NCI-H2107 (cell line): Measurements from ENCODE around the gene HBQ1.
"Not testable (repeated sequence)": the region's sequence is repeated elsewhere in the genome, so short reads cannot be mapped to it uniquely, and the experiment has no call there.

Experiments
- DNase-seq: peaks from one replicate; lab custom pipeline; 2025; lab: John Stamatoyannopoulos, UW

The HBQ1 gene

GRCh38 chr16:176477-177382, 3.5 kb upstream of the HBQ1 start, which contains the start of gene HBA1:
HBA1 (plus strand) TSS chr16:176680; CDS start chr16:176717, 37 bp downstream.
- DNase-seq = not testable (repeated sequence)

GRCh38 chr16:177394-177822, 2.9 kb upstream of the HBQ1 start:
- no peak for DNase-seq

GRCh38 chr16:177981-178667, 2.1 kb upstream of the HBQ1 start:
- no peak for DNase-seq

GRCh38 chr16:178668-179015, 1.6 kb upstream of the HBQ1 start:
- DNase-seq = no peak

- DNase-seq = no peak
Observed at GRCh38 chr16:179211-180092, 807 bp upstream of the HBQ1 start.

GRCh38 chr16:180681-181564, 664 bp downstream of the HBQ1 start:
- DNase-seq = peak; percentile 85

GRCh38 chr16:181565-182021, 1.3 kb downstream of the HBQ1 start:
- no peak for DNase-seq

GRCh38 chr16:183005-183404, 2.7 kb downstream of the HBQ1 start:
- no peak for DNase-seq

- no peak for DNase-seq
Observed at GRCh38 chr16:185213-185612, 5.0 kb downstream of the HBQ1 start.

- DNase-seq = no peak
Observed at GRCh38 chr16:185691-186090, 5.4 kb downstream of the HBQ1 start.

- DNase-seq = no peak
Observed at GRCh38 chr16:187330-187729, 7.1 kb downstream of the HBQ1 start.

- no peak for DNase-seq
Observed at GRCh38 chr16:188674-189073, 8.4 kb downstream of the HBQ1 start.

- no peak for DNase-seq
Observed at GRCh38 chr16:189604-190186, 9.4 kb downstream of the HBQ1 start.

- DNase-seq = no peak
Observed at GRCh38 chr16:191831-192230, 11.6 kb downstream of the HBQ1 start.

GRCh38 chr16:192686-193085, 12.4 kb downstream of the HBQ1 start:
- DNase-seq = no peak

GRCh38 chr16:193441-193840, 13.2 kb downstream of the HBQ1 start:
- no peak for DNase-seq

GRCh38 chr16:194516-194915, 14.3 kb downstream of the HBQ1 start:
- no peak for DNase-seq

GRCh38 chr16:200388-200787, 20.1 kb downstream of the HBQ1 start:
- no peak for DNase-seq

GRCh38 chr16:203246-203645, 23.0 kb downstream of the HBQ1 start:
- DNase-seq = no peak

- DNase-seq = not testable (repeated sequence)
Observed at GRCh38 chr16:204046-204445, 23.8 kb downstream of the HBQ1 start.

GRCh38 chr16:209359-209758, 29.1 kb downstream of the HBQ1 start:
- DNase-seq = not testable (repeated sequence)
